ENCODE measurements around the gene LMX1B.

The LMX1B gene

GRCh38 chr9:126661521-126662251, 48.0 kb downstream of the LMX1B start:
- TF ChIP-seq POLR2AphosphoS5 (IDR thresholded peaks at IDR 0.05; ENCODE audit: borderline replicate concordance, low read depth, low read length) (no peak), EZH2 (IDR thresholded peaks at IDR 0.05) (no peak), FOXP2 (optimal IDR thresholded peaks at IDR 0.05; ENCODE audit: control extremely low read depth, extremely low read length, insufficient read depth) (no peak)

GRCh38 chr9:126663661-126664072, 49.9 kb downstream of the LMX1B start:
- Histone ChIP-seq H3K9me3 (ENCODE audit: low read depth, low read length) (no peaks in the 10 kb centered on the region), H3K4me3 (no peak overlapping the region), H3K27ac (no peak overlapping the region), H3K9ac (ENCODE audit: insufficient read length) (no peak overlapping the region), H3K36me3 (ENCODE audit: insufficient read depth, low read length) (no peaks in the 10 kb centered on the region)
- no peak for DNase-seq (ENCODE audit: low read depth, low spot score)
- TF ChIP-seq FOXP2 (optimal IDR thresholded peaks at IDR 0.05; ENCODE audit: control extremely low read depth, extremely low read length, insufficient read depth) (no peak), POLR2AphosphoS5 (IDR thresholded peaks at IDR 0.05; ENCODE audit: borderline replicate concordance, low read depth, low read length) (no peak), EZH2 (IDR thresholded peaks at IDR 0.05) (no peak)

More at GRCh38 chr9:126661521-126662251, 48.0 kb downstream of the LMX1B start:
- no peak overlapping the region for H3K27ac ChIP-seq
- H3K9me3 ChIP-seq (ENCODE audit: low read depth, low read length): no peaks in the 10 kb centered on the region
- H3K4me3 ChIP-seq: no peak overlapping the region
- H3K9ac ChIP-seq (ENCODE audit: insufficient read length): no peak overlapping the region
- DNase-seq (ENCODE audit: low read depth, low spot score): no peak
- H3K36me3 ChIP-seq (ENCODE audit: insufficient read depth, low read length): no peaks in the 10 kb centered on the region

- no peak for DNase-seq (ENCODE audit: low read depth, low spot score)
- H3K4me3 ChIP-seq: no peak overlapping the region
- no peaks in the 10 kb centered on the region for H3K9me3 ChIP-seq (ENCODE audit: low read depth, low read length)
- no peak for TF ChIP-seq FOXP2 (optimal IDR thresholded peaks at IDR 0.05; ENCODE audit: control extremely low read depth, extremely low read length, insufficient read depth)
- TF ChIP-seq POLR2AphosphoS5 (IDR thresholded peaks at IDR 0.05; ENCODE audit: borderline replicate concordance, low read depth, low read length): no peak
- TF ChIP-seq EZH2 (IDR thresholded peaks at IDR 0.05): no peak
- no peaks in the 10 kb centered on the region for H3K36me3 ChIP-seq (ENCODE audit: insufficient read depth, low read length)
- no peak overlapping the region for H3K27ac ChIP-seq
- no peak overlapping the region for H3K9ac ChIP-seq (ENCODE audit: insufficient read length)
Observed at GRCh38 chr9:126664900-126665643, 51.3 kb downstream of the LMX1B start.

- no peak overlapping the region for H3K9ac ChIP-seq (ENCODE audit: insufficient read length)
- no peaks in the 10 kb centered on the region for H3K9me3 ChIP-seq (ENCODE audit: low read depth, low read length)
- no peak for TF ChIP-seq FOXP2 (optimal IDR thresholded peaks at IDR 0.05; ENCODE audit: control extremely low read depth, extremely low read length, insufficient read depth)
- TF ChIP-seq POLR2AphosphoS5 (IDR thresholded peaks at IDR 0.05; ENCODE audit: borderline replicate concordance, low read depth, low read length): no peak
- TF ChIP-seq EZH2 (IDR thresholded peaks at IDR 0.05): no peak
- no peak overlapping the region for H3K27ac ChIP-seq
- H3K4me3 ChIP-seq: no peak overlapping the region
- no peaks in the 10 kb centered on the region for H3K36me3 ChIP-seq (ENCODE audit: insufficient read depth, low read length)
- DNase-seq (ENCODE audit: low read depth, low spot score): no peak
Observed at GRCh38 chr9:126665644-126666035, 51.9 kb downstream of the LMX1B start.

DNA sequence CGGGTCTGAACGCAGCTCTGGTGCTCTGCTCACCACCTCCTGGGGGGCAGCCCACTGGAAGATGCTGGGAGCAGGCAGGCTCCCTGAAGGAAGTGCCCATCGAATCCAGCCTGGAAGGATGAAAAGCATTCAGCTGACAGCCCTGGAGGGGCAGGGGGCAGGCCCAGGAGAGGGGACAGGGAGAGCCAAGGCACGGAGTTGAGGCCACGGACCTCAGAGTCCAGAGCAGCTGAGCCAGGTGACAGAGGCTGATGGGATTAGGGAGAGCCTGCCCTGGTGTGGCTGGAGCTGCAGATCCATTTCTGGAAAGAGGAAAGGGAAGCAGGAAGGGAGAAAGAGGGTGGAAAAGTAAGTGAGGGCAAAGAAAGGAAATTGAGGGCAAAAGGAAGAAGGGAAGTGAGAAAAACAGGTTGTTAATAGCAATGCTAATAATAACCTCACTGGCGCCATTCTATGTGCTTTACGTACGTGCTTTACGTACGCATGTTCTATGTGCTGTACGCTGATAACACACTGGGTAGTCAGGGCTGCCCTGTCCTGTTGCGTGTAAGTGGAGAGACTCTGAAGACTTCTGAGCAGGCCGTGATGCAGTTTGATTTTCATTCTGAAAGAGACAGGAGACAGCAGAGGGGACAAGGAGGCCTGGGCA, 52.6 kb downstream of the LMX1B start:
- no peak overlapping the region for H3K4me3 ChIP-seq
- H3K9ac ChIP-seq (ENCODE audit: insufficient read length): no peak overlapping the region
- no peaks in the 10 kb centered on the region for H3K36me3 ChIP-seq (ENCODE audit: insufficient read depth, low read length)
- H3K9me3 ChIP-seq (ENCODE audit: low read depth, low read length): no peaks in the 10 kb centered on the region
- H3K27ac ChIP-seq: no peak overlapping the region
- no peak for DNase-seq (ENCODE audit: low read depth, low spot score)
- TF ChIP-seq FOXP2 (optimal IDR thresholded peaks at IDR 0.05; ENCODE audit: control extremely low read depth, extremely low read length, insufficient read depth): no peak
- no peak for TF ChIP-seq POLR2AphosphoS5 (IDR thresholded peaks at IDR 0.05; ENCODE audit: borderline replicate concordance, low read depth, low read length)
- TF ChIP-seq EZH2 (IDR thresholded peaks at IDR 0.05): no peak

- Histone ChIP-seq H3K27ac (no peak overlapping the region), H3K9me3 (ENCODE audit: low read depth, low read length) (no peaks in the 10 kb centered on the region), H3K9ac (ENCODE audit: insufficient read length) (no peak overlapping the region), H3K4me3 (no peak overlapping the region), H3K36me3 (ENCODE audit: insufficient read depth, low read length) (no peaks in the 10 kb centered on the region)
- DNase-seq (ENCODE audit: low read depth, low spot score): no peak
- TF ChIP-seq EZH2 (IDR thresholded peaks at IDR 0.05) (no peak), POLR2AphosphoS5 (IDR thresholded peaks at IDR 0.05; ENCODE audit: borderline replicate concordance, low read depth, low read length) (no peak), FOXP2 (optimal IDR thresholded peaks at IDR 0.05; ENCODE audit: control extremely low read depth, extremely low read length, insufficient read depth) (no peak)
Observed at GRCh38 chr9:126667190-126668055, 53.7 kb downstream of the LMX1B start.

- H3K9ac ChIP-seq (ENCODE audit: insufficient read length): no peak overlapping the region
- no peaks in the 10 kb centered on the region for H3K9me3 ChIP-seq (ENCODE audit: low read depth, low read length)
- no peak for DNase-seq (ENCODE audit: low read depth, low spot score)
- H3K27ac ChIP-seq: no peak overlapping the region
- no peaks in the 10 kb centered on the region for H3K36me3 ChIP-seq (ENCODE audit: insufficient read depth, low read length)
- H3K4me3 ChIP-seq: no peak overlapping the region
- TF ChIP-seq POLR2AphosphoS5 (IDR thresholded peaks at IDR 0.05; ENCODE audit: borderline replicate concordance, low read depth, low read length): no peak
Observed at GRCh38 chr9:126668058-126668457, 54.3 kb downstream of the LMX1B start.

Data from SK-N-MC (cell line).